Measurements from ENCODE around the gene SMIM27. TPM values are rescaled to one million over a fixed set of nuclear protein-coding genes. Genes with fewer than 3 reads are reported as not detected.

SMIM27 gene
- total and polyA plus RNA-seq, 2 of the 13 experiments (the other 11 are each of a cell fraction or from before 2014, with no cell fraction given): 17.9 to 19.0 TPM

DNA sequence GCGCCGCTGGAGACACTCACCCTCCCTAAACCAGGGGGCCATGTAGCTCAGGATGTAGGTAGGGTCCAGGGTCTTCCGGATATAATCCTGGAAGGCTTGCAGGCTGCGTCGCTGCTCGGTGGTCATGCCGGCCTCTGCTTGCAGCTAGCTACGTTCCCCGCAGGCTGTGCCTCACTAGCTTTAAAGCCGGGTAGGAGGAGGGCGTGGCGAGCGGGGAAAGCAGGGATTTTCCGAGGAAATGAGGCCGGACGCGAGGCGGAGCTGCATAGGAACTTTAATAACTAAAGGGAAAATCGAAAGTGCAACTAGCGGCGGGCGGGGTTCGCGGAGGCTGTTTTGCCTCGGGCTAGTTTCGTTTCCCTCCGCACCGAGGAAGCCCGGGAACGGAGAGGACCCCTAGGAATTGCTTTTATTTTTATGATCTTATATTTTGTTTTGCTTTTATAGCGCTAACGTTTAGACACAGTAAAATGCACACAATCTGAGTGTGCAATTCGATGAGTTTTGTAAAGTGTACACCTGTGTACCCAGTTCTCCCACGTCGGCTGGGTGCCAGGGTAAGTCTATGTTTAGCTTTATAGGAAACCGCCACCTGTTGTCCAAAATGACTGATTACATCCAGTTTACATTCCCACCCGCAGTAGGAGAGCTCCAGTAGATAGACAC lies 26.0 kb upstream of the SMIM27 start, which contains the start of gene RIGI (continued):
- TF ChIP-seq, protein P1, sequence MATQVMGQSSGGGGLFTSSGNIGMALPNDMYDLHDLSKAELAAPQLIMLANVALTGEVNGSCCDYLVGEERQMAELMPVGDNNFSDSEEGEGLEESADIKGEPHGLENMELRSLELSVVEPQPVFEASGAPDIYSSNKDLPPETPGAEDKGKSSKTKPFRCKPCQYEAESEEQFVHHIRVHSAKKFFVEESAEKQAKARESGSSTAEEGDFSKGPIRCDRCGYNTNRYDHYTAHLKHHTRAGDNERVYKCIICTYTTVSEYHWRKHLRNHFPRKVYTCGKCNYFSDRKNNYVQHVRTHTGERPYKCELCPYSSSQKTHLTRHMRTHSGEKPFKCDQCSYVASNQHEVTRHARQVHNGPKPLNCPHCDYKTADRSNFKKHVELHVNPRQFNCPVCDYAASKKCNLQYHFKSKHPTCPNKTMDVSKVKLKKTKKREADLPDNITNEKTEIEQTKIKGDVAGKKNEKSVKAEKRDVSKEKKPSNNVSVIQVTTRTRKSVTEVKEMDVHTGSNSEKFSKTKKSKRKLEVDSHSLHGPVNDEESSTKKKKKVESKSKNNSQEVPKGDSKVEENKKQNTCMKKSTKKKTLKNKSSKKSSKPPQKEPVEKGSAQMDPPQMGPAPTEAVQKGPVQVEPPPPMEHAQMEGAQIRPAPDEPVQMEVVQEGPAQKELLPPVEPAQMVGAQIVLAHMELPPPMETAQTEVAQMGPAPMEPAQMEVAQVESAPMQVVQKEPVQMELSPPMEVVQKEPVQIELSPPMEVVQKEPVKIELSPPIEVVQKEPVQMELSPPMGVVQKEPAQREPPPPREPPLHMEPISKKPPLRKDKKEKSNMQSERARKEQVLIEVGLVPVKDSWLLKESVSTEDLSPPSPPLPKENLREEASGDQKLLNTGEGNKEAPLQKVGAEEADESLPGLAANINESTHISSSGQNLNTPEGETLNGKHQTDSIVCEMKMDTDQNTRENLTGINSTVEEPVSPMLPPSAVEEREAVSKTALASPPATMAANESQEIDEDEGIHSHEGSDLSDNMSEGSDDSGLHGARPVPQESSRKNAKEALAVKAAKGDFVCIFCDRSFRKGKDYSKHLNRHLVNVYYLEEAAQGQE (IDR thresholded peaks at IDR 0.05; ENCODE audit: borderline replicate concordance in 1 of 2, low read depth in 1 of 2, low read length in 2 of 2): peak in 1 of 2 experiments; percentile 30; a peak in 1 of 4 replicates
- 0 out of 2 replicates have a peak, but pooled peaks have one; percentile 47 for TF ChIP-seq ZNF510 (CRISPR knock-in tag; IDR thresholded peaks at IDR 0.05; ENCODE audit: low read depth)
- peak; percentile 94 for TF ChIP-seq KDM2A (CRISPR knock-in tag; IDR thresholded peaks at IDR 0.05; ENCODE audit: borderline replicate concordance, low read depth)
- no peak for TF ChIP-seq AHR (CRISPR knock-in tag; IDR thresholded peaks at IDR 0.05)
- TF ChIP-seq ZNF432 (CRISPR knock-in tag; IDR thresholded peaks at IDR 0.05; ENCODE audit: borderline replicate concordance): no peak
- TF ChIP-seq FOSL1 (CRISPR knock-in tag; IDR thresholded peaks at IDR 0.05; ENCODE audit: borderline replicate concordance): no peak
- TF ChIP-seq ZNF382 (CRISPR knock-in tag; IDR thresholded peaks at IDR 0.05; ENCODE audit: borderline replicate concordance): no peak
- no peak for TF ChIP-seq CEBPG (CRISPR knock-in tag; IDR thresholded peaks at IDR 0.05)
- no peak for TF ChIP-seq RFX3 (CRISPR knock-in tag; IDR thresholded peaks at IDR 0.05)
- no peak for TF ChIP-seq ZNF260 (CRISPR knock-in tag; IDR thresholded peaks at IDR 0.05; ENCODE audit: borderline replicate concordance, low read depth)
- no peak for TF ChIP-seq MBD4 (IDR thresholded peaks at IDR 0.05; ENCODE audit: borderline replicate concordance, low read length)
- TF ChIP-seq MIER2 (CRISPR knock-in tag; IDR thresholded peaks at IDR 0.05): no peak
- no peak for TF ChIP-seq RNF219 (CRISPR knock-in tag; IDR thresholded peaks at IDR 0.05)
- 0 out of 2 replicates have a peak, but pooled peaks have one; percentile 39 for TF ChIP-seq ZBTB34 (CRISPR knock-in tag; IDR thresholded peaks at IDR 0.05)
- no peak for TF ChIP-seq KDM3A (CRISPR knock-in tag; IDR thresholded peaks at IDR 0.05; ENCODE audit: low read depth)
- no peak for TF ChIP-seq CENPX (CRISPR knock-in tag; IDR thresholded peaks at IDR 0.05)
- TF ChIP-seq WIZ (CRISPR knock-in tag; IDR thresholded peaks at IDR 0.05): no peak
- TF ChIP-seq HNRNPK (IDR thresholded peaks at IDR 0.05; ENCODE audit: low read depth, low read length, poor library complexity, severe bottlenecking): no peak
- TF ChIP-seq, protein P2, sequence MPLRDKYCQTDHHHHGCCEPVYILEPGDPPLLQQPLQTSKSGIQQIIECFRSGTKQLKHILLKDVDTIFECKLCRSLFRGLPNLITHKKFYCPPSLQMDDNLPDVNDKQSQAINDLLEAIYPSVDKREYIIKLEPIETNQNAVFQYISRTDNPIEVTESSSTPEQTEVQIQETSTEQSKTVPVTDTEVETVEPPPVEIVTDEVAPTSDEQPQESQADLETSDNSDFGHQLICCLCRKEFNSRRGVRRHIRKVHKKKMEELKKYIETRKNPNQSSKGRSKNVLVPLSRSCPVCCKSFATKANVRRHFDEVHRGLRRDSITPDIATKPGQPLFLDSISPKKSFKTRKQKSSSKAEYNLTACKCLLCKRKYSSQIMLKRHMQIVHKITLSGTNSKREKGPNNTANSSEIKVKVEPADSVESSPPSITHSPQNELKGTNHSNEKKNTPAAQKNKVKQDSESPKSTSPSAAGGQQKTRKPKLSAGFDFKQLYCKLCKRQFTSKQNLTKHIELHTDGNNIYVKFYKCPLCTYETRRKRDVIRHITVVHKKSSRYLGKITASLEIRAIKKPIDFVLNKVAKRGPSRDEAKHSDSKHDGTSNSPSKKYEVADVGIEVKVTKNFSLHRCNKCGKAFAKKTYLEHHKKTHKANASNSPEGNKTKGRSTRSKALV (CRISPR knock-in tag; IDR thresholded peaks at IDR 0.05): no peak
- no peak; the same call in 1 of the 2 replicates for TF ChIP-seq CHD4 (IDR thresholded peaks at IDR 0.05; ENCODE audit: borderline replicate concordance, low read length)
- peak; percentile 65; the same call in 1 of the 2 replicates for TF ChIP-seq PHF21A (CRISPR knock-in tag; IDR thresholded peaks at IDR 0.05)

Measured in HepG2 (cell line).